GM12874 (cell line): ENCODE measurements around the gene CCDC54.

ENCODE experiments used
- TF ChIP-seq, protein P1 (sequence below): IDR thresholded peaks from 2 replicates; pipeline ENCODE4 v1.5.1; 2011; ENCODE audit warnings: low read depth, mild to moderate bottlenecking, control low read depth, low read length, moderate library complexity; ENCODE audit not compliant: insufficient read depth

Gene CCDC54

DNA sequence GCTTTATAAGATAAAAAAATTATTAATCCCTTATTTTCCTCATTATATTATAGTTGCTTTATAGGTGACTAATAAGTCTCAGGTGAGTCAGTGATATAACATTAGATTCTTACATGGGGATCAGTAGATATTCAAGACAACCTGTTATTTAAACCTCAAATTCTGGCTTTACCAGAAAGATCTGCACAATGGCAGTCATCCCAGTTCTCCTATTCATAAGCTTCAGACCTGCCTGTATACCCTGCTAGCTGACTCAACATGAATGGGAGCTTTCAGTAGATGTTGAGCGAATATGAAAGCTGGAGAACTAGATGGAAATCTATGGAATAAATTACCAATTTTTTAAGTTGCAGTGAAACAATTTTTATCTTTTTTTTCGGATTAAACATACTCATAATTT is 20.5 kb upstream of the CCDC54 start:
- TF ChIP-seq, protein P1, sequence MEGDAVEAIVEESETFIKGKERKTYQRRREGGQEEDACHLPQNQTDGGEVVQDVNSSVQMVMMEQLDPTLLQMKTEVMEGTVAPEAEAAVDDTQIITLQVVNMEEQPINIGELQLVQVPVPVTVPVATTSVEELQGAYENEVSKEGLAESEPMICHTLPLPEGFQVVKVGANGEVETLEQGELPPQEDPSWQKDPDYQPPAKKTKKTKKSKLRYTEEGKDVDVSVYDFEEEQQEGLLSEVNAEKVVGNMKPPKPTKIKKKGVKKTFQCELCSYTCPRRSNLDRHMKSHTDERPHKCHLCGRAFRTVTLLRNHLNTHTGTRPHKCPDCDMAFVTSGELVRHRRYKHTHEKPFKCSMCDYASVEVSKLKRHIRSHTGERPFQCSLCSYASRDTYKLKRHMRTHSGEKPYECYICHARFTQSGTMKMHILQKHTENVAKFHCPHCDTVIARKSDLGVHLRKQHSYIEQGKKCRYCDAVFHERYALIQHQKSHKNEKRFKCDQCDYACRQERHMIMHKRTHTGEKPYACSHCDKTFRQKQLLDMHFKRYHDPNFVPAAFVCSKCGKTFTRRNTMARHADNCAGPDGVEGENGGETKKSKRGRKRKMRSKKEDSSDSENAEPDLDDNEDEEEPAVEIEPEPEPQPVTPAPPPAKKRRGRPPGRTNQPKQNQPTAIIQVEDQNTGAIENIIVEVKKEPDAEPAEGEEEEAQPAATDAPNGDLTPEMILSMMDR: no peak

- TF ChIP-seq, protein P1: no peak
Measured at GRCh38 chr3:107361633-107362032, 15.6 kb upstream of the CCDC54 start.

DNA sequence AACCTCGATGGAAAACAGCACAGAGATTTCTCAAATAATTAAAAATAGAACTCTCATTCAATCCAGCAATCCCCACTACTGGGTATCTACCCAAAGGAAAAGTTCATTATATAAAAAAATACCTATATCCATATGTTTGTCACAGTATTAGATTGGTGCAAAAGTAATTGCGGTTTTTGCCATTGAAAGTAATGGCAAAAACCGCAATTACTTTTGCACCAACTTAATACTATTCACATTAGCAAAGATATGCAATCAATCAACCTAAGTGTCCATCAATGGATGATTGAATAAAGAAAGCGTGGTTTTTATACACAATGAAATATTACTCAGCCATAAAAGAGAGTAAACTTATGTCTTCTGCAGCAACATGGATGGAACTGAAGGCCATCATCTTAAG is 12.2 kb upstream of the CCDC54 start:
- TF ChIP-seq, protein P1: no peak

DNA sequence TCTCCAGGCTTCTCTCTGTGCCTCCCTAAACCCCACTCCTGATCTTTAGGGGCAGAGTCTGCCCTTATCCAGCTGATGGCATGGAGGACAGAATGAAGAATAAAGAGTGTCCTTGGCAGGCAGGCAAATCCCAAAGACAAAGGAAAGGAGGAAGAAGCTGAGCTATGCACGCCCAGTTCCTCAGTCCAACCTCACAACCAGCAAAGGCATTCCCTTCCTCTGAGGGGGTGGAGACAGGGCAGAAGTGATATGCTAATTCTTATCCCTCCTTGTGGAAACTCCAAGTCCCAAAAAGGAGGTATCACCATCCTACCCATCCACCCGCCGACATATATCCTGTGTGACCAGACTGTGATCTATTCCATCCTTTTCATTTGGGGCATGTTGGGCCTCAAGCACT is 10.5 kb upstream of the CCDC54 start:
- TF ChIP-seq, protein P1: no peak

DNA sequence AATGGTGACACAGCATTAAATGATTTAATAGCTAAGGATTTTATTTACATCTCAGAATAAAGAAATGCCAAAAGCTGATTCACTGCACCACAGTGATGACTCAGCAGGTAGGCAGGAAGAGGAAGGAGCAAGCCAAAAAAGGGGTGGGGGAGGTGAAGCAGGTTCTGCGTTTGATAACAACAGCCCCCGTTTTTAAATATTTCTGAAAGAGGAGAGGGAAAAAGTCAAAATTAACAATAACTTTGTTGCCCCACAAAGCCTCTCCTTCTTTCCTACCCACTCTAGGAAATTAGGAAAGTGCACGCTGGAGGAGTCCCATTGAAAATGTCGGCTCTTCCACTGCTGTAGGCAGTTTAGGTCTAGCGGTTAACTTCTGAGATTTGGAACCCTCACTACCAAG is 9.9 kb upstream of the CCDC54 start:
- TF ChIP-seq, protein P1: no peak

DNA sequence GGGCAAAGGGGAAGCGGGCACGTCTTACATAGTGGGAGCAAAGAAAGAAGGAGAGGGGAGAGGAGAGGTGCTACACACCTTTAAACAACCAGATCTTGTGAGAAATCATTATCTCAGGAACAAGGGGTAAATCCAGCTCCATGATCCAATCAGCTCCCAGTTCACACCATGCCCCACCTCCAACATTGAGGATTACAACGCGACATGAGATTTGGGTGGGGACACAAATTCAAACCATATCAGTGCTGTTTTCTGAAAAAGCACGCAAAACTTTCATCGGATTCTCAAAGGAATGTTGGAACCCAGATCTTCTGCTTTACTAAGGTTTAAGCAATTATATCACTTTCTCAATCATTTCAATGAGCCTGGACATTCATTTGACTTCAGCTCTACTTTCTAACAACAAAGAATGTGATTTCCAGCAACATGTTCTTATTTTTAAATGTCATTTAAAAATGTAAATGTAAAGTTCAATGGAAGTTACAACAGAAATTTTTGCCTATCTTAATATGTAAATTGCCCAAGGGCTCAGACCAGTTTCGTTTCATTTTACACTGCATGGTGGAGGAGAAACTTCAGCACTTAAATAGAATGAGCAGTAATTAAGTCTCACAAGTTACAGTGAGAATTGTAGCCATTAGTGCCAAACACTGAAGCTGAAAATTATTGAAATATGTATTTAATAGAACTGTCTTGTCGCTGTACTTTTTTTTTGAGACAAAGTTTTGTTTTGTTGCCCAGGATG is 8.4 kb upstream of the CCDC54 start:
- TF ChIP-seq, protein P1: no peak

DNA sequence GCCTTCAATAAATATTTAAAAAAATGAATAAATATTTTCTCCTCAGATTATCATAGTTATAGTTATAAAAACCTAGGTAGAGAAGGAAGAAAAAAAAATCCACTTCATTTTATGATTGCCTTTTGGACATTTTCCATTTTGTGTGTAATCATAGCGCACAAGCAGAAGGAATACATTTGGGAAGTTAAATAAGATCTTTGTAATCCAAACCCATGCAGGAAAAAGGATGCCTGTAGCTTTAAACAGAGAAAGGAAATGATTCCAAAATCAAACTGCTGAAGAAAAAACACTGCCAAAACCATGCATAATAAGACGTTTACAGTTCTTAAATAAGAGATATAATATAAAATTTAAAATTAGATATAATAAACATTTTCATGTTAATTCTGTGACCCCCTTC is 7.4 kb upstream of the CCDC54 start:
- TF ChIP-seq, protein P1: no peak
